Measurements from ENCODE around the gene PACS2. TPM values are rescaled to one million over a fixed set of nuclear protein-coding genes. Genes with fewer than 3 reads are reported as not detected.

Gene PACS2
- total RNA-seq, 1 experiment from 2014 or later: 55.2 TPM

DNA sequence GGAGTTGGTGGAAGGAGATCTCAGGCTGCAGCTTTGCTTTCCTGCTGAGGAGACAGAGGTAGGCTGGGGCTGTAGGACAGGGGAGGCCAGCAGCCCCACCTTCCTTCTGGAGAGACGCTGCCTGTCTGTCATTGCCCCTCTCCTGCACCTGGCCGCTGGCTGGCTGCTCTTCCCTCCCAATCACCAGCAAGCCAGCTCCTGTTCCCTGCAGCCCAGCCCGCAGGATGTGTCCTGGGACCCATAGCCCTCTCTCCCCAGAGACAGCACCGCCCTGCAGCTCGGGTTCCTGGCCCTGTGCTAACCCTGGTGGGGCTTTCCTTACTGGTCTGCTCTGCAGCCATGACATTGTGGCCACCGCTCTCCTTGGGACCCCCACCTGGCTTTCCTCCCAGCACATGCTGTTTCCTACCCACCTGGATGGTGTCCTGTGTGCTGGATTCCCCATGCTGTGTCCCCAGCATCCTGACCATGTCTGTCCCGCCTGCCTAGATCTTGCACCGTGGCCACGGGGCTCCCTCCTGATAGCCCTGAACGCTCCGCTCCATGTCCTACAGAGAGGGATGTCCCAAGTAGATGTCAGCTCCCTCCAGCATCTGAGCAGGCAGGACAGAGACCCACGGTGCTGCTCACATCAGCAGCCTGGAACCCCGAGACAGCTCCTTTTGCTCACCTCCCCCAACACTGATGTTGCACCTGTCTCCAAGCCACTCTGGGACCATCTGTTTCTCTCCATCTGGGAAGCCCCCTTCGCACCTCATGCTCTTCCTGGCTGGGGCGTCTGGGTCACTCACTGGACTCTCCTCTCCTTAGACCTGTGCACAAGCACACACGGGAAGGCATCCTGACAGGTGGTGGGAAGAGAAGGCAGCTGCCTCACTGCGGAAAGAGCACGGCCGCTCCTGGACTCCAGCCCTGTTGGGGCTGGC, 104.0 kb downstream of the PACS2 start:
- no peaks in the 10 kb centered on the region for H3K27me3 ChIP-seq (ENCODE audit: control insufficient read depth, insufficient read depth, low read length)
- CTCF ChIA-PET: no interaction called here
- peak overlapping the region; percentile 54 to 58 for H3K4me3 ChIP-seq (ENCODE audit: low read depth in 2 of 2, low read length in 2 of 2)
- DNase-seq (ENCODE audit: low read depth, low spot score) (no peak), ATAC-seq (no peak)
- peak overlapping the region; percentile 82 for H3K27ac ChIP-seq (ENCODE audit: low read length)
- peaks cover 19% of the 10 kb centered on the region for H3K4me1 ChIP-seq (ENCODE audit: control insufficient read depth, insufficient read depth, low read length)
- H3K36me3 ChIP-seq (ENCODE audit: control insufficient read depth, insufficient read depth, low read length): peaks cover 5% of the 10 kb centered on the region; the same call in 1 of the 2 replicates
- in situ Hi-C loops (cut with HindIII; ENCODE audit: low pct_unique_long_range_greater_than_20kb, low sequenced_read_pairs) (no loop called here), intact Hi-C loops (cut with micrococcal nuclease; ENCODE audit: unreplicated experiment) (no loop called here)
- TF ChIP-seq POLR2AphosphoS5 (IDR thresholded peaks at IDR 0.05; ENCODE audit: low read depth, low read length) (no peak), SIN3A (IDR thresholded peaks at IDR 0.05; ENCODE audit: borderline replicate concordance, insufficient read depth, low read depth, low read length) (no peak), TCF7L2 (IDR thresholded peaks at IDR 0.05; ENCODE audit: low read depth, low read length) (no peak)
- TF ChIP-seq, protein P1, sequence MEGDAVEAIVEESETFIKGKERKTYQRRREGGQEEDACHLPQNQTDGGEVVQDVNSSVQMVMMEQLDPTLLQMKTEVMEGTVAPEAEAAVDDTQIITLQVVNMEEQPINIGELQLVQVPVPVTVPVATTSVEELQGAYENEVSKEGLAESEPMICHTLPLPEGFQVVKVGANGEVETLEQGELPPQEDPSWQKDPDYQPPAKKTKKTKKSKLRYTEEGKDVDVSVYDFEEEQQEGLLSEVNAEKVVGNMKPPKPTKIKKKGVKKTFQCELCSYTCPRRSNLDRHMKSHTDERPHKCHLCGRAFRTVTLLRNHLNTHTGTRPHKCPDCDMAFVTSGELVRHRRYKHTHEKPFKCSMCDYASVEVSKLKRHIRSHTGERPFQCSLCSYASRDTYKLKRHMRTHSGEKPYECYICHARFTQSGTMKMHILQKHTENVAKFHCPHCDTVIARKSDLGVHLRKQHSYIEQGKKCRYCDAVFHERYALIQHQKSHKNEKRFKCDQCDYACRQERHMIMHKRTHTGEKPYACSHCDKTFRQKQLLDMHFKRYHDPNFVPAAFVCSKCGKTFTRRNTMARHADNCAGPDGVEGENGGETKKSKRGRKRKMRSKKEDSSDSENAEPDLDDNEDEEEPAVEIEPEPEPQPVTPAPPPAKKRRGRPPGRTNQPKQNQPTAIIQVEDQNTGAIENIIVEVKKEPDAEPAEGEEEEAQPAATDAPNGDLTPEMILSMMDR (IDR thresholded peaks at IDR 0.05): no peak
- TF ChIP-seq, protein P2, sequence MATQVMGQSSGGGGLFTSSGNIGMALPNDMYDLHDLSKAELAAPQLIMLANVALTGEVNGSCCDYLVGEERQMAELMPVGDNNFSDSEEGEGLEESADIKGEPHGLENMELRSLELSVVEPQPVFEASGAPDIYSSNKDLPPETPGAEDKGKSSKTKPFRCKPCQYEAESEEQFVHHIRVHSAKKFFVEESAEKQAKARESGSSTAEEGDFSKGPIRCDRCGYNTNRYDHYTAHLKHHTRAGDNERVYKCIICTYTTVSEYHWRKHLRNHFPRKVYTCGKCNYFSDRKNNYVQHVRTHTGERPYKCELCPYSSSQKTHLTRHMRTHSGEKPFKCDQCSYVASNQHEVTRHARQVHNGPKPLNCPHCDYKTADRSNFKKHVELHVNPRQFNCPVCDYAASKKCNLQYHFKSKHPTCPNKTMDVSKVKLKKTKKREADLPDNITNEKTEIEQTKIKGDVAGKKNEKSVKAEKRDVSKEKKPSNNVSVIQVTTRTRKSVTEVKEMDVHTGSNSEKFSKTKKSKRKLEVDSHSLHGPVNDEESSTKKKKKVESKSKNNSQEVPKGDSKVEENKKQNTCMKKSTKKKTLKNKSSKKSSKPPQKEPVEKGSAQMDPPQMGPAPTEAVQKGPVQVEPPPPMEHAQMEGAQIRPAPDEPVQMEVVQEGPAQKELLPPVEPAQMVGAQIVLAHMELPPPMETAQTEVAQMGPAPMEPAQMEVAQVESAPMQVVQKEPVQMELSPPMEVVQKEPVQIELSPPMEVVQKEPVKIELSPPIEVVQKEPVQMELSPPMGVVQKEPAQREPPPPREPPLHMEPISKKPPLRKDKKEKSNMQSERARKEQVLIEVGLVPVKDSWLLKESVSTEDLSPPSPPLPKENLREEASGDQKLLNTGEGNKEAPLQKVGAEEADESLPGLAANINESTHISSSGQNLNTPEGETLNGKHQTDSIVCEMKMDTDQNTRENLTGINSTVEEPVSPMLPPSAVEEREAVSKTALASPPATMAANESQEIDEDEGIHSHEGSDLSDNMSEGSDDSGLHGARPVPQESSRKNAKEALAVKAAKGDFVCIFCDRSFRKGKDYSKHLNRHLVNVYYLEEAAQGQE (IDR thresholded peaks at IDR 0.05; ENCODE audit: insufficient read depth in 1 of 2, low read depth in 2 of 2, low read length in 1 of 2): no peak
- POLR2A ChIA-PET: no interaction called here
- H3K9me3 ChIP-seq (ENCODE audit: control insufficient read depth, insufficient read depth, low read depth, low read length): no peaks in the 10 kb centered on the region
- BruUV-seq (replicated peaks): no TSS peak

DNA sequence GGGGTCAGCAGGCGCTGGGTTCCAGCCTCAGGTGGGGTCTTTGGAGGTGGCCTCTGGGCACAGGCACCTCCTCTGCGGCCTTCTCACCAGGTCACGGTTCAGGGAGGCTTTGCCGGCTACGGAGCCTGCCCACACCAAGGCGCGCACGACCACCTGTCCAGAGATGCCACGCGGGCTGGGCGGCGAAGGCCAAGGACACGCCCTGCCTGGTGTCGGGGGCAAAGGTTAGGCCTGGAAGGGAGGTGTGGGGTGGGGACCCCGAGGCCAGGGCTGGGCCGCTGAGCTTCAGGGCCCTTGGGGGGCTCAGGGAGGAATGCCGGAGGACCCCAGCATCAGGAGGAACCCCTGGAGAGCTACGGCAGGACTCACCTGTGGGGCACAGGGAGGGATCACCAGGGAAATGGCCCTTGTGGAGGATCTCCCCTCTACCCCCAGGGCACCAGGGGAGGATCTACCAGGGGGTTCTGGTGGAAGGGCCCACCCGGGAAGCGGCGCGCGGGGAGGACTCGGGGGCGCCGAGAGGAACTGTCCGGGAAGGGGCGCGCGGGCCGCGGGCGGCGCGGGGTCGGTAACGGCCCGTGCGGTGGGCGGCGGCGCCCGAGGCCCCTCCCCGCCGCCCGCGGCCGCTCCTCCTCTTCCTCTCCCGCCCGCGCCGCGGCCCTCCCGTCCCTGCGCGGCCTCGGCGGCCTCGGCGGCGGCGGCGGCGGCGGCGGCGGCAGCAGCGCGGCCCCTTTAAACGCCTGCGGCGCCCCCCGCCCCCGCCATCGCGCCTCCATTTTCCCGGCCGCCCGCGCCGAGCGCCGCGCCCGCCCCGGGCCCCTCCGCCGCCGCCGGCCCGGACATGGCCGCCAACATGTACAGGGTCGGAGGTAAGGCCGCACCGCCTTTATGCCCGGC, 104.9 kb downstream of the PACS2 start, which contains the start of gene MTA1:
TSS of gene MTA1 (plus strand) at position 633 of the 897 bp plus-strand sequence. CDS start at position 842, 209 bp downstream.
- ChIA-PET POLR2A (no interaction called here), CTCF (no interaction called here)
- Histone ChIP-seq H3K4me3 (ENCODE audit: low read depth in 2 of 2, low read length in 2 of 2) (peak within 1 kb of the TSS; percentile 74), H3K36me3 (ENCODE audit: control insufficient read depth, insufficient read depth, low read length) (peaks cover 5% of the 10 kb centered on the region; the same call in 1 of the 2 replicates), H3K9me3 (ENCODE audit: control insufficient read depth, insufficient read depth, low read depth, low read length) (no peaks in the 10 kb centered on the region), H3K27me3 (ENCODE audit: control insufficient read depth, insufficient read depth, low read length) (no peaks in the 10 kb centered on the region), H3K4me1 (ENCODE audit: control insufficient read depth, insufficient read depth, low read length) (peaks cover 19% of the 10 kb centered on the region), H3K27ac (ENCODE audit: low read length) (peak within 1 kb of the TSS; percentile 82)
- DNase-seq (ENCODE audit: low read depth, low spot score) (no peak), ATAC-seq (peak; percentile 82)
- in situ Hi-C loops (cut with HindIII; ENCODE audit: low pct_unique_long_range_greater_than_20kb, low sequenced_read_pairs): no loop called here
- TF ChIP-seq SIN3A (IDR thresholded peaks at IDR 0.05; ENCODE audit: borderline replicate concordance, insufficient read depth, low read depth, low read length): no peak
- TF ChIP-seq TCF7L2 (IDR thresholded peaks at IDR 0.05; ENCODE audit: low read depth, low read length): no peak
- TF ChIP-seq, protein P1 (IDR thresholded peaks at IDR 0.05): no peak
- TF ChIP-seq POLR2AphosphoS5 (IDR thresholded peaks at IDR 0.05; ENCODE audit: low read depth, low read length): no peak
- TF ChIP-seq, protein P2 (IDR thresholded peaks at IDR 0.05; ENCODE audit: insufficient read depth in 1 of 2, low read depth in 2 of 2, low read length in 1 of 2): no peak
- intact Hi-C loops (cut with micrococcal nuclease; ENCODE audit: unreplicated experiment): no loop called here
- BruUV-seq (replicated peaks): no TSS peak
